Erythroblast (primary cell): ENCODE measurements around the gene CAMKK1.

Experiments
- DNase-seq, 2 experiments: peaks; one replicate each; lab custom pipeline; 2025; lab: John Stamatoyannopoulos, UW
- GATA1 ChIP-seq: IDR thresholded peaks from 2 replicates; pipeline ENCODE4 v1.6.1; 2011; ENCODE audit warnings: low read depth, mild to moderate bottlenecking, control low read depth, low read length, moderate library complexity
- POLR2A ChIP-seq: IDR thresholded peaks from 2 replicates; pipeline ENCODE4 v1.6.1; 2011; ENCODE audit warnings: mild to moderate bottlenecking, low read length

The CAMKK1 gene

DNA sequence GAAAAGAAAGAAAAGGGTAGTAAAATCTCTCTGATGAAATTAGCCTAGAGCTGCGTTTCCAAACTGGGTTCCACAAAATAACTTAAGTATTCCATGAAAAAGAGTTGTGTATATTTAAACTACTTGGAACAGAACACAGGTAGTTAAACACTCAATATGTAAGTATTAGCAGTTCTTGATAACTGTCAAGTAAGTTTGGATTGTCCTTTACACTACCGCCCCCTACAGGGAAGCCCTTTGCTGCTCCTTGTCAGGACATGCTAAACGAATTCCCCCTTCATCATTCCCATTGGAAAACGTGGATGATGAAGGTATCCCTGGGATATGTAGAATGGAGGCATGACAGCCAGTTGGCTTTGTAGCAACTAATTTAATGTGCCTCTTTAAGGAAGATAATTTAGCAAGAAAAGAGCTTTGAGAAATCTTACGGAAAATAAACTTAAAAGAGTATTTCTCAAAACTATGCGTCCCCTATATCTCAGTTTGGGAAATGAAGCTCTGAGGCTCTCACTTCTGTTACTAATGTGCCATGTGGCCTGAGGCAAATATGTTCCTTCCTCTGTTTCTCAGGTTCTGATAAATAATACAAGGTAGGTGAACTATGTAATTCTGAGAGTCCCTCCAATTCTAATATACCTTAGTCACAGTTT lies 65.6 kb downstream of the CAMKK1 start:
- peak; percentile 56 to 72 for DNase-seq

DNA sequence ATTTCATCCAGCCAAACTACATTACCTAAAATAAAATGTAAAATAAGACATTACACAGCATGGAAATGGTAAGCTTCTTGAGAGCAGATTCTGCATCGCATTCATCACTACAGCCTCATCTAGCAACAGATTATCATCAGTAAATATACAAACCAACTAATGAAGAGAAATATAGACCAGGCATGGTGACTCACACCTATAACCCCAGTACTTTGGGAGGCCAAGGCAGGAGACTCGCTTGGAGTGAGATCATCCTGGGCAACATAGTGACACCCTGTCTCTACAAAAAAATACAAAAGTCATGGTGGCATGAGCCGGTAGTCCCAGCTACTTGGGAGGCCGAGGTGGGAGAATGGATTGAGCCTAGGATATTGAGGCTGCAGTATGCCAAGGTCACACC lies 66.7 kb downstream of the CAMKK1 start:
- DNase-seq: peak in 1 of 2 experiments; percentile 34

More for the DNA sequence above, 65.6 kb downstream of the CAMKK1 start:
- no peak for TF ChIP-seq GATA1
- TF ChIP-seq POLR2A: no peak

DNA sequence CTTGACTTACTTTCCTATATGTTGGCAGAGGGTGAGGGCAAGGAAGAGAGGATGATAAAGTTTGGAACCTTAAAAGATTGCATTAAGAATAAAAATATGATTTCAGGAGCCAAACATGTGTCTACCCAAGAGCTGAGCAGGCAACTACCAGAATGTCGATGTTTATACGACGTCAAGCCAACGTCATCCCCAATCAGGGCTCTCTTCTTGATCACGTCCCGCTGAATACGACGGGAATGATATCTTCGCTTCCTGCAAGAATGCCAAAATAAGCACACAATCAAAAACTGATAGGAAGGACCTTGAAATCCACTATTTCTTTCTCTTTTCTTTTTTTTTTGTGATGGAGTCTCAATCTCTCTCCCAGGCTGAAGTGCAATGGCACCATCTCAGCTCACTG lies 71.8 kb downstream of the CAMKK1 start:
- DNase-seq: no peak

More for the DNA sequence above, 66.7 kb downstream of the CAMKK1 start:
- TF ChIP-seq GATA1 (no peak), POLR2A (no peak)

DNA sequence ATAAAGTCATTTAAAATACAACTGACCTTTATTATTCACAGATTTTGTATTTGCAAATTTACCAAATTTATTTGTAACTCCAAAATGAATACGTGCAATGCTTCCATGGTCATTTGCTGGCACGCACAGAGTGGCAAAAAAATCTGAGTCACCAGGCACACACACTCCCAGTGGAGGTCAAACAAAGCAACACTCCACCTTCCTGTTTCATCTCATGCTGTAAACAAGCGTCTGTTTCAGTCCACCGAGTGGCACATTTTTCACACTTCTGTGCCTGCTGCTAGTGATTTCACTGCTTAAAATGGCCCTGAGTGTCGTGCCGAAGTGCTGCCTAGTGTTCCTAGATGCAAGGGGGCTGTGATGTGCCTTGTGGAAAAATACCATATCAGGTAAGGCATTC lies 74.1 kb downstream of the CAMKK1 start:
- TF ChIP-seq POLR2A (no peak), GATA1 (no peak)
- no peak for DNase-seq

More for the DNA sequence above, 71.8 kb downstream of the CAMKK1 start:
- TF ChIP-seq GATA1 (no peak), POLR2A (no peak)

DNA sequence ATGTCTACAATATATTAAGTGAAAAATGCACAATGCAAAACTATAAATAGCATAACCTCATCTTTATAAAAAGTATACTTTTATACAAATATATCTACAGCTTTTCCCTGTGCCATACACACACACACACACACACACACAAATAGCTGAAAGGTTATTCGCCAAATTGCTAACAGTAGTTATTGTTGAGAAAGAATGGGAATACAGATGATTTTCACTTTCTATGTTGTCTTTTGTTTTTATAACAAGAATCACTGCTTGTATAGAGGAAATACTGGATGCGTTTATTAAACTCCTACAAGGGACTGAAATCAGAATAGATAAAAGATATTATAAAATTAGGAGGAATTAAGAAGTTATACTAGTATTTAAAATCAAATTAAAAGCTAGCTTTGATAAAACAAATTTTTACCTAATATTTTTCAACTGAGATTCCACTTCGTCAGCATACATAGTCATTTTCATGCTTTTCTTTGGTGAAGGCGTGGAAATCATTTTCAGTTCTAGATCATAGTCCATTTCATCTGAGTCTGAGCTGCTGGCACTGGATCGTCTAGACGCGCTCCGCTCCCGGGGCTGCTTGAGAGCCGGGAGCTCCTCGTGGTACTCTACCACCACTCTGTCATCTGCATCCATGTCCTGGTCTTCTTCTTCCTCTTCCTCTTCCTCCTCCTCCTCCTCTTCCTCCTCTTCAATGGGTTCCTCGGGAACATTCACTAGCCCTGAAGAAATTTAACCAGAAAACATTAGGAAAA lies 74.8 kb downstream of the CAMKK1 start:
- TF ChIP-seq POLR2A (no peak), GATA1 (no peak)
- DNase-seq: no peak

DNA sequence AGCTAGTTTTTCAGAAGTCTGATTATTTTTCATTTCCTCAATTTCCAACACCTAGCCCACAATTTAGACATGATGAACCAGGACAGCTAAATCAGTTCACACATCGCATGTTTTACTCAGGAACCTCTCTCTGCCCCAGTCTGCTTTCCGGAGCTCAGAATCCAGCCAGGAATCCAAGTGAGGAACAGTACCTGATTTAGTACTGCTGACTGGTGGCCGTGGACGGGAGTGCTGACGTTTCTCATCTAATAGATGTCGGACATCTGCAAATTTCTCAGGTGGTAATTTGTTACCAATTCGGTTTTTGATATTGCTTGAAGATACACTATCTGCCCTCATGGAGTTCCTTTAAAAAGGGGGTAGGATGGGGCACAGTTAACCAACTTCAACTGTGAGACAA lies 76.9 kb downstream of the CAMKK1 start:
- TF ChIP-seq GATA1 (no peak), POLR2A (no peak)
- DNase-seq: no peak

DNA sequence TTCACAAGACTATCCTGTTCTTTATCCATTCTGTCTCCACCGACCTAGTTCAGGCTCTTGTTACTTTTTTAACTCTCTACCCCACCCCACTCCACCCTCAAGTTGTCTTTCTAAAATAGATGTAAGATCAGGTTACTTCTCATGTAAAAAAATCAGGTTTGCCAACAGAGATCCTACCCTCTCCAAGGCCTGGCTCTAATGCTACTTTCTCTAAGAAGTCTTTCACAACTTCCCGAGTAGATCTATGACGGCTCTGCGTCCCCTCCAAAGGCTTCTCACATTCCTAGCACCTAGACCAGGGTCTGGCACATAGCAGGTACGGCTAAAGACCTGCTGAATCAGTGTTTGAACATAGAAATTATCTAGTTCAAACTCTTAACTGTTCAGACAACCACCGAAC lies 77.7 kb downstream of the CAMKK1 start:
- DNase-seq: no peak
- TF ChIP-seq POLR2A: no peak
- no peak for TF ChIP-seq GATA1

DNA sequence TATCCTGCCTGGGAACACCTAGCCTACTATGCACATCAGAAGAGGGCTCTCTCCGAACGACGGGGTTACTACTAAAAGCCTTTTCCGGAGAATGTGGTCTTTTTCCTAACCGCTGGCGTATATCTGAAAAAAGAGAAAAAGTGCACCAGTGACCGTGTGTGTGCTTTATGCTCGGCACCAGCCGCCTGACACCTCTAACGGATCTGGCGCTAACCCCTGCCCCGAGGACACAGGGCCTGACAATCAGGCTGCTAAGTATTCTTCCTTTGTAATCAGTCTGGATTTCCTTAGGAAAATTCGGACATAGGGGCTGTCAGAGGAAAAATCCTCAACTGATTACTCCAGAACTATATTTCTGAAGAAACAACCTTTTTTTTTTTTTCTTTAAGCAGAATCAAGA lies 78.5 kb downstream of the CAMKK1 start:
- no peak for DNase-seq
- TF ChIP-seq GATA1: no peak
- no peak for TF ChIP-seq POLR2A

DNA sequence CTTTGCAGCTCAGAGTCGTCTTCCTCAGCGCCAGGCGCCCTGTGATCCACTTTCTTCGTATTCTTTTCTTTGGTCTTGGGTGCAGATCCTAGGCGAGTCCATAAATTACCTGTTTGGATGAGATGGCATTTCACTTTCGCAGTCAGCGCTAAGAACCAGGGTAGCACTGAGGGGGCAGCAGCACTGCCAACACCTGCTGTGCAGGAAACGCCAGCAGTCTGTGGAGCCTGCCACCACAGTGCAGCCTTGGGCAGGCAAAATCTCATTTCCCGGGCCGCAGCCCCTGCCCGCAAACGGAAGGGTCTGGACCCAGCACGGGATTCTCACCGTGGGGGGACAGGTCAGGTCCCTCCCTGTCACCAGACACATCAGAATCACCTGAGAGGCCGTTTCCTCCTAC lies 79.7 kb downstream of the CAMKK1 start:
- TF ChIP-seq POLR2A: no peak
- no peak for TF ChIP-seq GATA1
- DNase-seq: no peak

DNA sequence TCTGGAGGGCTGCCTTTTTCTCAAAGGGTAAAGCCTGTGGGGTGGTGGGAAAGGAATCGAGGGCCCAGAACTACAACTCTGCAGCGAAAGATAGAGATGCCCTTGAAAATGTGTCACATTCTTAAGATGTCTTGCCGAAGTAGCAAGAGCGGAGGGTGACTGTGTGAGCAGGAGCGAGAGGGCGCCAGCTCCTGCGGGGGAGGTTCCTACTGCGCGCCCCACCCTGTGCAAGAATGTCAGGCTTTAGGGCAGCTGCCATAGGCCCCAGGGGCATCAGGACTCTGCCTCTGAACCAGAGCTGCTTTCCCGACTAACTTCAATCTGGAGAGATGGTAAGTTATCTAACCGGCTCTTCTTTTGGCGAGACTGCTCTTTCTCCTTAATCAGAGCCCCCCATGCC lies 80.1 kb downstream of the CAMKK1 start:
- no peak for DNase-seq
- no peak for TF ChIP-seq GATA1

DNA sequence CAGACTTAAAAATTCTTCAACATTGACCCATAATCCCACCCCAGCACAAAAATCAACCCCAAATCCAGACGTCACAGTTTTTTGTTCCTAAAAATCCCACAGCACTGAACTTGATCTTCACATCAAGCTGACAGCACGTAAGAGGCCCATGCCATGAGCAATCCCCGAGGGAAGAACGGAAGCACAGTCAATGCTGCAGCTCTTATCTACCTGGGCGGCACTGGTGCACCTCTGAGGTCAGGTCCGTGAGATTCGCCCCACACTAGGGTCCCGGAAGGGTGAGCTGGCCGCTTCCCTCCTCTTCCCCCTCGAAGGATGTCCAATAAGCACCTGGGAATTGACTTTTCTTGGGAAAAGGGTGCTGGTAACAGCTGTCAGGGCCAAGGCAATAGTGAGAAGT lies 80.6 kb downstream of the CAMKK1 start:
- no peak for DNase-seq
- TF ChIP-seq POLR2A (no peak), GATA1 (no peak)
